ENCODE data around the gene AGGF1.
"Not testable (repeated sequence)": the region's sequence is repeated elsewhere in the genome, so short reads cannot be mapped to it uniquely, and the experiment has no call there.

AGGF1 gene

GRCh38 chr5:77087484-77088261 lies 57.5 kb downstream of the AGGF1 start:
- DNase-seq = peak; percentile 2

GRCh38 chr5:77095189-77095588 lies 65.0 kb downstream of the AGGF1 start:
- DNase-seq = no peak

GRCh38 chr5:77101298-77101697 lies 71.1 kb downstream of the AGGF1 start:
- DNase-seq = no peak

- no peak for DNase-seq
These were observed 72.3 kb downstream of the AGGF1 start for GRCh38 chr5:77102549-77102948.

GRCh38 chr5:77103457-77103856 lies 73.3 kb downstream of the AGGF1 start:
- no peak for DNase-seq

GRCh38 chr5:77104813-77105212 lies 74.6 kb downstream of the AGGF1 start:
- DNase-seq = no peak

GRCh38 chr5:77107035-77107434 lies 76.8 kb downstream of the AGGF1 start:
- not testable (repeated sequence) for DNase-seq

All from CD4-positive, alpha-beta T cell treated with Interferon gamma for 1 hour (primary cell).